Neural crest cell (in vitro differentiated cells): ENCODE data around the gene LCN2. TPM values are rescaled to one million over a fixed set of nuclear protein-coding genes. Genes with fewer than 3 reads are reported as not detected.

Source experiments
- DNase-seq: peaks from one replicate; pipeline ENCODE4 v3.0.0; 2021; ENCODE audit warnings: low read depth, mixed read lengths, low spot score
- H3K27ac Mint-ChIP-seq: one replicate; pipeline ENCODE4 v1.8.0; 2021; ENCODE audit warnings: mild to moderate bottlenecking, mixed read lengths; ENCODE audit not compliant: unreplicated experiment
- H3K27me3 Mint-ChIP-seq: 2 replicates; pipeline ENCODE4 v1.8.0; 2021; ENCODE audit warnings: low read depth, mild to moderate bottlenecking, mixed read lengths
- H3K36me3 Mint-ChIP-seq: 2 replicates; pipeline ENCODE4 v1.8.0; 2021; ENCODE audit warnings: low read depth, mild to moderate bottlenecking, mixed read lengths
- H3K4me1 Mint-ChIP-seq: 2 replicates; pipeline ENCODE4 v1.8.0; 2021; ENCODE audit warnings: mixed read lengths
- H3K4me3 Mint-ChIP-seq: one replicate; pipeline ENCODE4 v1.8.0; 2021; ENCODE audit warnings: mild to moderate bottlenecking, mixed read lengths
- H3K9me3 Mint-ChIP-seq: 2 replicates; pipeline ENCODE4 v1.8.0; 2021; ENCODE audit warnings: mixed read lengths
- total RNA-seq: library from RNA; stranded (reverse); gene quantifications from 2 replicates; pipeline ENCODE4 v1.2.1, GENCODE V29; 2021
- TF ChIP-seq, protein P1 (sequence below): fragments of 200-600 bp; sonication (generic); conservative IDR thresholded peaks from 2 replicates; pipeline ENCODE4 v1.5.0; 2021; ENCODE audit warnings: antibody characterized with exemption, mild to moderate bottlenecking

LCN2 gene
- total RNA-seq, 1 donor from 2014 or later = not detected

- TF ChIP-seq, protein P1, sequence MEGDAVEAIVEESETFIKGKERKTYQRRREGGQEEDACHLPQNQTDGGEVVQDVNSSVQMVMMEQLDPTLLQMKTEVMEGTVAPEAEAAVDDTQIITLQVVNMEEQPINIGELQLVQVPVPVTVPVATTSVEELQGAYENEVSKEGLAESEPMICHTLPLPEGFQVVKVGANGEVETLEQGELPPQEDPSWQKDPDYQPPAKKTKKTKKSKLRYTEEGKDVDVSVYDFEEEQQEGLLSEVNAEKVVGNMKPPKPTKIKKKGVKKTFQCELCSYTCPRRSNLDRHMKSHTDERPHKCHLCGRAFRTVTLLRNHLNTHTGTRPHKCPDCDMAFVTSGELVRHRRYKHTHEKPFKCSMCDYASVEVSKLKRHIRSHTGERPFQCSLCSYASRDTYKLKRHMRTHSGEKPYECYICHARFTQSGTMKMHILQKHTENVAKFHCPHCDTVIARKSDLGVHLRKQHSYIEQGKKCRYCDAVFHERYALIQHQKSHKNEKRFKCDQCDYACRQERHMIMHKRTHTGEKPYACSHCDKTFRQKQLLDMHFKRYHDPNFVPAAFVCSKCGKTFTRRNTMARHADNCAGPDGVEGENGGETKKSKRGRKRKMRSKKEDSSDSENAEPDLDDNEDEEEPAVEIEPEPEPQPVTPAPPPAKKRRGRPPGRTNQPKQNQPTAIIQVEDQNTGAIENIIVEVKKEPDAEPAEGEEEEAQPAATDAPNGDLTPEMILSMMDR = peak; percentile 56
- peak overlapping the region; percentile 88 for H3K4me3 Mint-ChIP-seq
- peaks cover 4% of the 10 kb centered on the region for H3K9me3 Mint-ChIP-seq
- peaks cover 6% of the 10 kb centered on the region for H3K36me3 Mint-ChIP-seq
- H3K27ac Mint-ChIP-seq = no peak overlapping the region
- DNase-seq = peak; percentile 64
- H3K4me1 Mint-ChIP-seq = peaks cover 25% of the 10 kb centered on the region
- H3K27me3 Mint-ChIP-seq = no peaks in the 10 kb centered on the region
Measured at GRCh38 chr9:128124873-128125579, 24.2 kb upstream of the LCN2 start.

- Mint-ChIP-seq H3K27me3 (no peaks in the 10 kb centered on the region), H3K36me3 (peaks cover 6% of the 10 kb centered on the region), H3K27ac (peak overlapping the region; percentile 35), H3K9me3 (peaks cover 4% of the 10 kb centered on the region), H3K4me1 (peaks cover 25% of the 10 kb centered on the region), H3K4me3 (peak overlapping the region; percentile 88)
- no peak for DNase-seq
- TF ChIP-seq, protein P1 = no peak
Measured at GRCh38 chr9:128125580-128126354, 23.5 kb upstream of the LCN2 start.

- Mint-ChIP-seq H3K9me3 (peaks cover 4% of the 10 kb centered on the region), H3K4me3 (peak within 1 kb of the TSS; percentile 99), H3K4me1 (peaks cover 25% of the 10 kb centered on the region), H3K36me3 (peaks cover 6% of the 10 kb centered on the region), H3K27ac (peak within 1 kb of the TSS; percentile 99), H3K27me3 (peaks cover under 1% of the 10 kb centered on the region)
- DNase-seq = peak; percentile 69
- TF ChIP-seq, protein P1 = no peak
Measured at GRCh38 chr9:128127568-128127989, 21.7 kb upstream of the LCN2 start, which contains the start of gene PTGES2. Gene PTGES2, minus strand, starts transcription at chr9:128127729. Its CDS starts 12 bp downstream, at chr9:128127717.

DNA sequence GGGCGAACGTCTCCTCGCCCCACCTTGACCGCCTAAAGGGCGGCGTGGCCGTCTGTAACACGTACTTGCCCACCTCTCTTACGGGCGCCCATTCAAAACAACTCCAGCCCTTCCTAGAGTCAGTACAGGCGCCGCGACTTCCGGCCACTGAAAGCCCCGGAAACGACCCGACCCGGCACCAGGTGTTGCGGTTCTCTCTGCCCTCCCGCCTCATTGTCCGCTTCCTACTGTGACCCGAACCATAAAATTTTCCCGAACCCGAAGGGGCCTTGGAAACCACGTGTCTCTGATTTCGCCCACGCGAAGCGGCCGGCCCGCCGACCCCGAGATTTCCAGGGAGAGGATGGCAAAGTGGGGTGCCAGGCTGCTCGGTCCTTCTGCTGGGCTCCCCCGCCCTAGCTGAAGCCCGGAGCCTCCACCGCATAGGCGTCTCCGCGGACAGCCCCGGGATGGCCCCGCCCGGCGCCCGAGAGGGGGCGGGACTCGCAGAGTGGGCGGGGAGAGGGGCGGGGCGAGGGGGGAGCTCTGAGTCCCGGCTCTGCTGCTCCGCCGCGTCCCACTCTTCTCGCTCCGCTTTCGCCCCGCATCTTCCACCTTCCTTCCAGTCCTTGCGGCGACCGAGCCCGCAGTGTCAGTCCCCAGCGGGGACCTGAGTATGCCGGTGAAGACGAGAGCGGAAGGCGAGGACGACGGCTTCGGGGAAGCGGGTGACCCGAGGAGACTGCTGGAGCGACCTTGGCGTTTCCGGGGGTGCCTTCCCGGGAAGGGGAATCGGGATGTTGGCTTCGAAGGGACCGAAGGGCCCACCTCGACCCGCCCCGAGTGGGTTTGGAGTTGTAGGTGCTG is 21.0 kb upstream of the LCN2 start:
- H3K9me3 Mint-ChIP-seq = peaks cover 4% of the 10 kb centered on the region
- H3K27me3 Mint-ChIP-seq = peaks cover 7% of the 10 kb centered on the region
- peak overlapping the region; percentile 99 for H3K4me3 Mint-ChIP-seq
- H3K27ac Mint-ChIP-seq = peak overlapping the region; percentile 99
- TF ChIP-seq, protein P1 = no peak
- peak; percentile 76 for DNase-seq
- H3K36me3 Mint-ChIP-seq = peaks cover 6% of the 10 kb centered on the region
- H3K4me1 Mint-ChIP-seq = peaks cover 25% of the 10 kb centered on the region
